Activated CD4-positive, alpha-beta T cell treated with anti-CD3 and anti-CD28 coated beads, Interleukin-10, Interleukin-2, amounts not matched to agents 100 ng/mL and 50 ng/mL, durations not matched to agents 16 hours and 8 hours (primary cell): Measurements from ENCODE around the gene CCDC92B.
"Not testable (repeated sequence)": the region's sequence is repeated elsewhere in the genome, so short reads cannot be mapped to it uniquely, and the experiment has no call there.

Source experiments
- DNase-seq: peaks from one replicate; pipeline ENCODE4 v3.0.0-alpha.2; 2020

Gene CCDC92B

GRCh38 chr17:2688351-2689342, 60.8 kb downstream of the CCDC92B start:
- no peak for DNase-seq

- no peak for DNase-seq
Observed at GRCh38 chr17:2687074-2687418, 62.4 kb downstream of the CCDC92B start.

GRCh38 chr17:2685696-2686095, 63.8 kb downstream of the CCDC92B start:
- DNase-seq: no peak

- DNase-seq: no peak
Observed at GRCh38 chr17:2684549-2684948, 64.9 kb downstream of the CCDC92B start.

GRCh38 chr17:2683912-2684311, 65.5 kb downstream of the CCDC92B start:
- DNase-seq: no peak

- DNase-seq: no peak
Observed at GRCh38 chr17:2682176-2682938, 67.1 kb downstream of the CCDC92B start.

- no peak for DNase-seq
Observed at GRCh38 chr17:2681650-2682049, 67.8 kb downstream of the CCDC92B start.

GRCh38 chr17:2680961-2681360, 68.5 kb downstream of the CCDC92B start:
- DNase-seq: no peak

- not testable (repeated sequence) for DNase-seq
Observed at GRCh38 chr17:2679247-2679646, 70.2 kb downstream of the CCDC92B start.
